ENCODE measurements around the gene F2R. TPM values are rescaled to one million over a fixed set of nuclear protein-coding genes. Genes with fewer than 3 reads are reported as not detected.

Gene F2R
- total and polyA plus RNA-seq, 2 experiments from 2014 or later: 15.0 to 26.0 TPM

GRCh38 chr5:76674330-76675066, 41.4 kb upstream of the F2R start:
- Mint-ChIP-seq H3K36me3 (ENCODE audit: low read depth) (peaks cover 19% of the 10 kb centered on the region), H3K9me3 (no peaks in the 10 kb centered on the region), H3K27ac (no peak overlapping the region), H3K4me3 (no peak overlapping the region), H3K27me3 (ENCODE audit: insufficient read depth, low read depth, poor library complexity) (no peaks in the 10 kb centered on the region), H3K4me1 (0 out of 3 replicates have a peak, but pooled peaks cover 3% of the 10 kb centered on the region)
- no peaks in the 10 kb centered on the region for H3F3A ChIP-seq (replicated peaks; ENCODE audit: low read depth)
- H3K27ac ChIP-seq (ENCODE audit: low read depth): no peak overlapping the region; the same call in 1 of the 2 replicates
- no peak overlapping the region for H3K4me2 ChIP-seq
- no peaks in the 10 kb centered on the region for H3K4me1 ChIP-seq (ENCODE audit: insufficient read depth)
- DNase-seq (ENCODE audit: low spot score) (peak; percentile 24), ATAC-seq (peak; percentile 67)
- H3K79me2 ChIP-seq (replicated peaks; ENCODE audit: insufficient read depth): no peaks in the 10 kb centered on the region
- no peaks in the 10 kb centered on the region for H3K27me3 ChIP-seq (ENCODE audit: insufficient read depth)
- H3K4me3 ChIP-seq: no peak overlapping the region
- H4K20me1 ChIP-seq (replicated peaks; ENCODE audit: insufficient read depth): no peaks in the 10 kb centered on the region
- no peak overlapping the region for H2AFZ ChIP-seq
- TF ChIP-seq REST (IDR thresholded peaks at IDR 0.05; ENCODE audit: unreplicated experiment) (no peak), CREB1 (CRISPR knock-in tag; IDR thresholded peaks at IDR 0.05; ENCODE audit: low read depth) (no peak), NANOG (IDR thresholded peaks at IDR 0.05; ENCODE audit: borderline replicate concordance) (no peak), ZNF462 (CRISPR knock-in tag; IDR thresholded peaks at IDR 0.05) (no peak)
- no peaks in the 10 kb centered on the region; the same call in 1 of the 2 replicates for H3K9me2 ChIP-seq (ENCODE audit: insufficient read depth)
- no peaks in the 10 kb centered on the region; the same call in 1 of the 2 replicates for H3K36me3 ChIP-seq (ENCODE audit: insufficient read depth)
